ENCODE data around the gene EXOSC3. TPM values are rescaled to one million over a fixed set of nuclear protein-coding genes. Genes with fewer than 3 reads are reported as not detected.
A peak's percentile ranks its signal among the peaks of the same experiment; 100 is the strongest.

Gene EXOSC3
- polyA plus RNA-seq, 3 donors: 9.8 to 25.2 (median 19.6) TPM

- Histone ChIP-seq H3K4me2 (replicated peaks; ENCODE audit: extremely low read depth, low read length, poor library complexity, severe bottlenecking) (no peak overlapping the region), H3K36me3 (replicated peaks in 1 of 2; ENCODE audit: control insufficient read depth in 1 of 2, insufficient read depth in 2 of 2, low read length in 2 of 2) (no peaks in the 10 kb centered on the region), H4K20me1 (ENCODE audit: insufficient read depth, low read length) (no peaks in the 10 kb centered on the region), H3K27ac (ENCODE audit: low read depth in 1 of 2, low read length in 2 of 2) (no peak overlapping the region), H3K4me3 (replicated peaks in 1 of 3; ENCODE audit: low read depth in 2 of 3, low read length in 3 of 3) (no peak overlapping the region), H3K9ac (ENCODE audit: insufficient read depth, low read length, poor library complexity, severe bottlenecking) (no peak overlapping the region), H2AFZ (ENCODE audit: insufficient read depth, low read depth, low read length, poor library complexity, severe bottlenecking) (no peak overlapping the region), H3K9me3 (replicated peaks in 1 of 2; ENCODE audit: control insufficient read depth in 1 of 2, insufficient read depth in 1 of 2, low read length in 2 of 2) (no peaks in the 10 kb centered on the region), H3K4me1 (ENCODE audit: control insufficient read depth in 1 of 2, insufficient read depth in 2 of 2, low read length in 2 of 2) (no peaks in the 10 kb centered on the region), H3K79me2 (ENCODE audit: insufficient read depth, low read length) (no peaks in the 10 kb centered on the region), H3K27me3 (ENCODE audit: control insufficient read depth in 2 of 2, insufficient read depth in 2 of 2, low read length in 2 of 2) (no peaks in the 10 kb centered on the region)
- intact Hi-C loops (cut with micrococcal nuclease): loop anchor here (5.0 kb wide), 2 partner anchors 616 to 656 kb away; no protein-coding TSS in a partner anchor
- H3K36me3 Mint-ChIP-seq: no peaks in the 10 kb centered on the region
- DNase-seq: no peak
- 42% methylated on average over 5 of the region's 8 CpGs for WGBS (ENCODE audit: insufficient coverage)
- no peak overlapping the region for H3K4me3 Mint-ChIP-seq
- H3K27me3 Mint-ChIP-seq (ENCODE audit: low read depth in 3 of 3): peaks cover 2 to 9% (median 2%) of the 10 kb centered on the region in 3 donors
- H3K4me1 Mint-ChIP-seq: no peaks in the 10 kb centered on the region
- H3K27ac Mint-ChIP-seq: peak overlapping the region in 1 of 7 donors; percentile 59
- H3K9me3 Mint-ChIP-seq: no peaks in the 10 kb centered on the region
- no peak for TF ChIP-seq CTCF (IDR thresholded peaks at IDR 0.05)
Observed at GRCh38 chr9:37745970-37746369, 38.9 kb downstream of the EXOSC3 start.

GRCh38 chr9:37740631-37741328 is 44.1 kb downstream of the EXOSC3 start:
- no peak overlapping the region for H3K9ac ChIP-seq (ENCODE audit: insufficient read depth, low read length, poor library complexity, severe bottlenecking)
- H3K9me3 ChIP-seq (replicated peaks in 1 of 2; ENCODE audit: control insufficient read depth in 1 of 2, insufficient read depth in 1 of 2, low read length in 2 of 2): no peaks in the 10 kb centered on the region
- no peak overlapping the region for H3K4me2 ChIP-seq (replicated peaks; ENCODE audit: extremely low read depth, low read length, poor library complexity, severe bottlenecking)
- H3K4me3 Mint-ChIP-seq: no peak overlapping the region
- 87% methylated on average over 13 of the region's 15 CpGs for WGBS (ENCODE audit: insufficient coverage)
- no peaks in the 10 kb centered on the region for H3K79me2 ChIP-seq (ENCODE audit: insufficient read depth, low read length)
- no peak overlapping the region for H2AFZ ChIP-seq (ENCODE audit: insufficient read depth, low read depth, low read length, poor library complexity, severe bottlenecking)
- H3K27me3 ChIP-seq (ENCODE audit: control insufficient read depth in 2 of 2, insufficient read depth in 2 of 2, low read length in 2 of 2): no peaks in the 10 kb centered on the region
- DNase-seq: no peak
- H3K4me3 ChIP-seq (replicated peaks in 1 of 3; ENCODE audit: low read depth in 2 of 3, low read length in 3 of 3): no peak overlapping the region
- no peaks in the 10 kb centered on the region for H3K36me3 ChIP-seq (replicated peaks in 1 of 2; ENCODE audit: control insufficient read depth in 1 of 2, insufficient read depth in 2 of 2, low read length in 2 of 2)
- no peaks in the 10 kb centered on the region for H3K36me3 Mint-ChIP-seq
- TF ChIP-seq CTCF (IDR thresholded peaks at IDR 0.05): no peak
- intact Hi-C loops (cut with micrococcal nuclease): no loop called here
- no peaks in the 10 kb centered on the region for H3K4me1 Mint-ChIP-seq
- H3K4me1 ChIP-seq (ENCODE audit: control insufficient read depth in 1 of 2, insufficient read depth in 2 of 2, low read length in 2 of 2): no peaks in the 10 kb centered on the region
- peaks cover 2% of the 10 kb centered on the region in 3 donors for H3K27me3 Mint-ChIP-seq (ENCODE audit: low read depth in 3 of 3)
- no peaks in the 10 kb centered on the region for H3K9me3 Mint-ChIP-seq
- H3K27ac Mint-ChIP-seq: no peak overlapping the region
- no peak overlapping the region for H3K27ac ChIP-seq (ENCODE audit: low read depth in 1 of 2, low read length in 2 of 2)
- no peaks in the 10 kb centered on the region for H4K20me1 ChIP-seq (ENCODE audit: insufficient read depth, low read length)
